Tongue (tissue), 2 donors: ENCODE measurements around the gene USPL1. TPM values are rescaled to one million over a fixed set of nuclear protein-coding genes. Genes with fewer than 3 reads are reported as not detected.

ENCODE experiments used
- DNase-seq: peaks from one replicate; pipeline ENCODE4 v3.0.0-alpha.2; 2015
- total RNA-seq: library from RNA; depleted of rRNA; stranded (reverse); fragments of >200 nt; gene quantifications from one replicate; pipeline ENCODE4 v1.2.3, GENCODE V29; 2014

USPL1 gene
- total RNA-seq, 1 donor from 2014 or later = 36.0 TPM

- DNase-seq = no peak
Measured at GRCh38 chr13:30664689-30665275, 47.1 kb downstream of the USPL1 start.

DNA sequence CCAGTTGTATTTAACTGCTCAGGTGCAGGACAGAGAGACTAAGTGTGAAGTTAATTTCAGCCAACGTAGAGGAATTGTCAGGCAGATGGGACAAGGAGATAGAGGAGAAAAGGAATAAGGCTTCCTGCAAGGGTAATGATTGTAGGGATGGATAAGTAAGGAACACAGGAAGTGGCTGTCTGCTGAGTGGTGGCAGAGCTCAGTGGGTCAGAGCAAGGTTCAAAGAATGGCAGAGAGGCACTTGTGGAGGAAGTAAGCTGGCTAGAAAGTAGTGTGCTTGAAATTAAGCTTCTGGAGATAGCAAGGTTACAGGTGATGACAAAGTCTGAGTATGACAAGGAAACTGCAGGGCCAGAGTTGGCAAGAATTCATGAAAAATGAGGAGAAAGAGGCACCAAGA is 47.9 kb downstream of the USPL1 start:
- DNase-seq = no peak

GRCh38 chr13:30666113-30666512 is 48.4 kb downstream of the USPL1 start:
- DNase-seq = no peak

DNA sequence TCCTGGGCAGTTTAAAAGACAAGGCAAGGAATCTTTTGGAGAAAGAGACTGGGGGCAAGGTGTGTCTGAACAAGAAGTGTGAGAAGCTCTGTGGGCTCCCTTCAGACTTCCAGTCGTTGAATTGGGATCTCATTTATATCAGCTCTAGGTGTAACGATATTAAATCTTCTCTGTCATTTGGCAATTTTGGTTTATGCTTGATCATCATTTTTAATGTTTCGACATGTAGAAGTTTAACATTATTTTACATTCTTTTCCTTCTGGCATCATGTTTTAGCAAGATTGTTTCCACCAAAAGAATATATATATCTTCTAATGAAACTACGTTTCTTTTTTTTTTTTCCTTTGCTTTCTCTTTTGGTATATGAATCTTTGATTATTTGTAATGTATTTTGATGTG is 49.3 kb downstream of the USPL1 start:
- no peak for DNase-seq

GRCh38 chr13:30668312-30668711 is 50.6 kb downstream of the USPL1 start:
- DNase-seq = no peak

DNA sequence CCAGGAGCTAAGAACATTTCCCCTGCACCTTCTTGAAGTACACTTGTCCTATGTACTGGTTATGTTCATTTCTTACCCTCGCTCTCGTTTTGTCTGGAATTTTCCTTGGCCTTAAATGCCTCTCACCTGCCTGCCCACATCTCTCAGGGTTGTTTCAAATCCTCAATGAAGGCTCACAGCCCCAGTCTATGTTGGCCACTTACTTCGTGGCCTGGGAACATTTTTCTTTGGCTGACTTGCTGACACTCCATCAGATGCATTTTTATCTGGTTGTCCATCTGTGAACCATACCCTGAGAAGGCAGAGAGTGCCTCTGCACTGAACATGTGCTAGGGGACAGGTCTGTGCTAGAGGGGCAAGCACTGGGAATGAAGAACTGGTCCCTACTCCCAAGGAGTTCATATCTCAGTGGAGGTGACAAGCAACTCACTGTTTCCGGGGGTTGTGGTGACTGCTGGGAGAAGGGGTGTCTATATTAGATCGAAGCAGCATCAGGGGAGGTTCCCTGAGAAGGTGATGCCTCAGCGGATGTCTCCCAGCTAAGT is 53.6 kb downstream of the USPL1 start:
- no peak for DNase-seq

DNA sequence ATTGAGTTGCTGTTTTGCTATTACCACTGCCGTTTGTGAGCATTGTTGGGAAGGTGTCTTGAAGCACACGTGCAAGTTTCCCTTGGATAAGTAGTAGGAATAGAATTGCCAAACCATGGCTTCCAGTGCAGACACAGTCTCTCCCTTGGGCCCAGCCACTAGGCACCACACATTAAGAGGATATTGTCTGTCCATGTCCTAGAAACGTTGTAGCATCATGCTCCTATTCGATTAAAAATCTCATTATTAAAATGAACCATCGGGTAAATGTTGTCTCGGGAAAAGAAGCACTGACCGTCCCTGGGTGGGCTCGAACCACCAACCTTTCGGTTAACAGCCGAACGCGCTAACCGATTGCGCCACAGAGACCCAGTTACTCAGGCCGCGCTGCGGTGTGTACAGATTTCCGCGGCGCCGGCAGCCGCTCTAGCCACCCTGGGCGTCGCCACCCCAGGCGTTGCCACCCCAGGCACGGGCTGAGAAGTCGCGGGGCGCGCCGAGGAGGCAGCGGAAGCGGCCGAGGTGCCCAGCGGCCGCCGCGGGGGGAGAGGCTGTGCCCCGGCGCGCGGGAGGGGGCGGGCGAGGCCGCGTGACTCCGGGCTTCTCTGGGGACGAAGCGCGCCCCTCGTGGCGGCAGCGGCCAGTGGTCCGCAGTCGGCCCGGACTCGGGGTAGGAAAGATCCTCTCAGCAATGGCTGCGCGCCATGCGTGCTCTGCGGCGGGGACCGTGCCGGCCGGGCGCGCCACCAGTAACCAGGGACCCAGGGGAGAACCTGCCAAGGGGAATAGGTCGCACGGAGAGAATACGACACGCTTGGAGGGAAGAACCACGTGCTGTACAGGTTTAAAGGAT is 56.2 kb downstream of the USPL1 start:
- DNase-seq = peak; percentile 93

DNA sequence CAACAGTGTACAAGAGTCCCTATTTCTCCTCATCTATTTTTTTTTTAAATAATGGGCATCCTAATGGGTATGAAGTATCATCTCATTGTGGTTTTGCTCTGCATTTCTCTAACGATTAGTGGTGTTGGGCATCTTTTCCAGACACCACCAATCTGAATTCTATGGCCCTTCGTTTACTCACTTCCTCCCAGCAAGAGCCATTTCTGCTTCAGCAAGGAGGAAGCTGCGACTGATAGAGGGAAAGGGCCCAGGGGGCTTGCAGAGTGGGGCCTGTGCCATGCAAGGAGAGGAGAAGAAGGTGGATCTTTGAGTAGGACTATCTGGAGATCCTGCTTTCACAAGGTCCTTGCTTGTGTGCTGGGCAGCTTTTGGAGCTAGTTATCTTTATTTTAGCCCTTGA is 58.0 kb downstream of the USPL1 start:
- no peak for DNase-seq

DNA sequence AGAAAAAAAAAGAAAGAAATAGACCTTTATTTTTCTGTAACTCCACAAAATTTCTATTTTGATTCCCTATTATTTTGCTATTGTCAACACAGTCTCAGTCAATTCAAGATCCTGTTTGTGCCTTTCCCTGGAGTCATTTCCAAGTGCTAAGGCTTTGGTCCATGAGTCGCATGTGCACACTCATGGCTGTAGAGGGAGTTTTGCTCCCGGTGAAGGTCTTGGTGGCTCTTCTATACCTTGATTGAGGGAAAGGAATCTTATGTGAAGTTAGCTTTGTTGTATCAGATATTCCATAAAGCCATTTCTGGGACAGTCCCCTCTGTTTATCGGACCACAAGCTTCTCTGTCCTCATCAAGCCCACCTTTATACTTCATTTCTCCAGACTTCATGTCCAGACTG is 59.0 kb downstream of the USPL1 start:
- DNase-seq = no peak

DNA sequence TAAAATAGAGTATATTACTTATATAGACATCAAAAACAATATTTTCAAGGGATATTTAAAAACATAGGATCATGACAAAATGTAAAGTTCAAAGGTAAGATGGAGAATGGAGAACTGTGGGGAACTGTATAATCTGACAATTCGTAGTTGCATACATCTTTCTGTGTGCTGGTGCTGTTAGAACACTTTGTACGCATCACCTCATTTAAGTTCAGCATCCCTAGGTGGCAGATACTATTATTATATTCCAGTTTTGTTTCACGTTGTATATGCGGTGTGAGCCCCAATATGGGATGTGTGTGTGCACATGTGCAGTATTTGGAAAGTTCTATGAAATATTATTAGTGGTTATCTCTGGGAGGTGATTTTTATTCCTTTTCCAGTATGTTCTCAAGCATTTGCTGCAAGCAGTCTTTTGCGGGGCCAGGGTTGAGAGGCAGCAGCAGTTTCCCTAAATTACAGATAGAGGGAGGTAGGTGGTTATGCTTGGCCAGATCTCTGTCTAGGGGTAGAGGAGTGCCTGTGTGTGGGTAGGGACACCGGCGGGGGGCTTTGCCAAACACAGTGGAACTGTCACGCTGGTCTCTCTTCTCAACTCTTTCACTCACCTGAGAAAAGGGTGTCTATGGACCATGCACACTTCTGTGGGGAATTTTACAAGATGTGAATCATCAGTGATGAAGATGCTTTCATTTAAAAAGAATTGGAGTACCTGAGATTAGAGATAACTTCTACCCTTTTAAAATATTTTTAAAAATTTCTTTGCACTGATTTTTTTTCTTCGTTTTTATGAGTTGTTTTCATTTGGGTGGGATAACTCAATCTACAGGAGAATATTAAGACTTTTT is 62.0 kb downstream of the USPL1 start:
- peak; percentile 47 for DNase-seq

DNA sequence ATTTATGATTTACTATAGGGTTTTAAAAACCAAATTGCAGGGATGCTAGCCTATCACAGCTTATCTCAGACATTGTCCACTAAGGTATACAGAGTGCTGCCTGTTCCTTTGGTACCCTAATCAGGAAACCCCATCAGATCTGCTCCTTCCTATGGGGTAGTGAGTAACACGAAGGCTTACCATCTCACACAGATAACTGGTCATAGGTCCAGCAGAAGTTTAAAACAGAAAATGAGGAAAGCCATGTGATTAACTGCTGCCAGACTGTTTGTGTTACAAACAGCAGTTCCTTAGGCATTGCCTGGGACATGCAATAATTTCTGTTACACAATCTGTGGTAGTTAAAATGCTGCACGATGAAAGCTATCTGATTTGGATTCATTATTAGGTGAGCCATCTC is 64.1 kb downstream of the USPL1 start:
- no peak for DNase-seq

- DNase-seq = no peak
Measured at GRCh38 chr13:30685320-30685859, 67.7 kb downstream of the USPL1 start.

- no peak for DNase-seq
Measured at GRCh38 chr13:30685987-30686386, 68.3 kb downstream of the USPL1 start.

GRCh38 chr13:30687601-30688000 is 69.9 kb downstream of the USPL1 start:
- DNase-seq = no peak

- no peak for DNase-seq
Measured at GRCh38 chr13:30689752-30690151, 72.0 kb downstream of the USPL1 start.

GRCh38 chr13:30690282-30691188 is 72.8 kb downstream of the USPL1 start:
- DNase-seq = peak; percentile 94

DNA sequence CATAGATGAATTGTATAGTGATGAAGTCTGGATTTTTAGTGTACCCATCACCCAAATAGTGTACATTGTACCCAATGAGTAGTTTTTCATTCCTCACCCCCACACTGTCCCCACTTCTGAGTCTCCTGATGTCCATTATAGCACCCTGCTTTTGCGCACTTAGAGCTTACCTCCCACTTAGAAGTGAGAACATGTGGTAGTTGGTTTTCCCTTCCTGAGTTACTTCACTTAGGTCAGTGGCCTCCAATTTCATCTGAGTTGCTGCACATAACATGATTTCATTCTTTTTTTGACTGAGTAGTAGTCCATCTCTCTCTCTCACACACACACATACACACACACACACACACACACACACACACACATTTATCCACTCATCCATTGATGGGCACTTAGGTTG is 74.4 kb downstream of the USPL1 start:
- DNase-seq = no peak

- DNase-seq = peak; percentile 30
Measured at GRCh38 chr13:30696278-30697176, 78.8 kb downstream of the USPL1 start.

DNA sequence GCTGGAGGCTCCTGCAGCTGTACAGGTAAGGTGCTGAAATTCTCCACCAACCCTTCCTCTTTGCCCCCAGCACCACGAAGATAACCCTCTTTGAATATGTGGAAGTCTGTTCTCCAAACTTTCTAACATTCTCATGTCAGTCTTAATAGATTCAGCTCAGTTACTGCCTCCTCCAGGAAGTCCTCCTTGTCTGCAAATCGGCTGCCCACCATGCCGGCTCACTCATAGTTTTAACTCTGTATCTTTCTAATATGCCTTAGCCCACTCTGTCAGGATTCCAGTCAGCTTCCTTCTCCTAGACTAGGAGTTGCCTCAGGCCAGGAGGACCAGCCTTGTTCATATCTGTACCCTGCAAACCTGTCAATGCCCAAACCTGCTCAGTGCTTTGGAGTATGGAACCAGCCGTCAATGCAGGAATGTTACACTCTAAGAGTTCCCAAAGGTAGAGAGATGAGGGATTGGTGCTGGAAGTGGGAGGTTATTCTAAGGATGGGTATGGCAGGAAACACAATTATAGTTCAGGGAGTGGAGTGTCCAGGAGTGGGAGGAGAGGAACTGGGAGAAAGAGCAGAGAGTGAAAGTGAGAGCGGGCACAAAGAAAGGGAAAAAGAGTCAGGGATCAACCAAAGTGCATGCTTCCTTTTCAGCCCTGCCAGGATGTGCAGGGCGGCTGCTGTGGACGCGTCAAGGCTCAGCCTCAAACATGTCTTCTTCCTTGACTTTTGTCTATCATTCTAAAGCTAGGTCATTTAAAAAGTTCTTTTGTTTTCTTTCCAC is 79.6 kb downstream of the USPL1 start:
- DNase-seq = no peak
